Measurements from ENCODE around the gene COL25A1.
"Not testable (repeated sequence)": the region's sequence is repeated elsewhere in the genome, so short reads cannot be mapped to it uniquely, and the experiment has no call there.

Gene COL25A1

DNA sequence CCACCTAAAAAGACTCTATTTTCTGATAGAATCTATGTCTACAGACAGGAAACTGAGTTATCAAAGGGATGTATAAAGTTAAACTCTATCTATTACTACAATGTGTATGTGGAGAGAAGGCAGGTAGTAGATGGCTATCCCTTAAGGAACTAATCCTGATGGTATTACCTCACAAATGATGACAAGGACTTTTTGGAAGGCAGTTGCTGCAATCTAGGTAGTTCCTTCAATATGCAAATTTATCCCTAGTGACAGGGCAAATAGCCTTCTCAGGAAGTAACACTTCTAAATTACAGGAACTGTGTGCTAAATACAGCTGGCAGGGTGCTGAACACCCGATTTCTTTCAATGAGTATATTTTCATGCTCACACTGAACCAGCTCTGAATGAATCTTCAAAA lies 177.4 kb downstream of the COL25A1 start:
- Mint-ChIP-seq H3K27me3 (ENCODE audit: low read depth) (peaks cover 15% of the 10 kb centered on the region), H3K4me3 (no peak overlapping the region), H3K9me3 (no peaks in the 10 kb centered on the region), H3K36me3 (ENCODE audit: low read depth) (no peaks in the 10 kb centered on the region), H3K4me1 (ENCODE audit: low read depth) (no peaks in the 10 kb centered on the region), H3K27ac (no peak overlapping the region)

DNA sequence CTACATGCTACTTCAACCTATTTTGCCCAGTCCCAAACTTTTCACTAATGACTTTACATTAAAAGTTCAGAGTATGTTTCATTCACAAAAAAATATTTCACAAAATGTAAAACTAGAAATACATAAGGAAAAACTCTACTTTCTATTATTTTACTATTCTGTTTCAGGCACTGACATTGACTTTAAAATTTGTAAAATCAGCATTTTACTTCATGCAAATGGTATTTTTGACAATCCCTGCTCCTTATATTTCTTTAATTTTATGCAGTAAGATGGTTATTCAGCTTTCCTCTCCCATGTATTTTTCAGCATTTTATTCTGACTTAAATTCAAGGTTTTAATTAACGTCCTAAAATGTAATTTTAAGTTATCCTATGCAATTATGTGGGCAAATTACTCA lies 178.5 kb downstream of the COL25A1 start:
- no peaks in the 10 kb centered on the region for H3K36me3 Mint-ChIP-seq (ENCODE audit: low read depth)
- H3K4me3 Mint-ChIP-seq = no peak overlapping the region
- no peak overlapping the region for H3K27ac Mint-ChIP-seq
- no peaks in the 10 kb centered on the region for H3K9me3 Mint-ChIP-seq
- no peaks in the 10 kb centered on the region for H3K4me1 Mint-ChIP-seq (ENCODE audit: low read depth)
- H3K27me3 Mint-ChIP-seq (ENCODE audit: low read depth) = peaks cover 22% of the 10 kb centered on the region

GRCh38 chr4:109121561-109121960 lies 180.9 kb downstream of the COL25A1 start:
- no peaks in the 10 kb centered on the region for H3K4me1 Mint-ChIP-seq (ENCODE audit: low read depth)

DNA sequence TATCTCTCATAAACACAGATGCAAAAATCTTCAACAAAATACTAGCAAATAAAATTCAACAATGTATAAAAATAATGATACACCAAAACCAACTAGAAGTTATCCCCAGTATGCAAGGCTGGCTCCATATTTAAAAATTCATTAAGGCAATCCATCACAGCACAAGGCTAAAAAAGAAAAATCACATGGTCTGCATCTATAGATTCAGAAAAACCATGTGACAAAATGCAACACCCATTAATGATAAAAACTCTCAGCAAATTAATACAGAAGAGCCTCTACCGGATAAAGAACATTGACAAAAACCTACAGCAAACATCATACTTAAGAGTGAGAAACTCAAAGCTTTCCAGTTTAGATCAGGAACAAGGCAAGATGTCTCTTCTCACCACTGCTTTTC lies 182.6 kb downstream of the COL25A1 start:
- Mint-ChIP-seq H3K4me3 (no peak overlapping the region), H3K27me3 (ENCODE audit: low read depth) (peaks cover 29% of the 10 kb centered on the region), H3K9me3 (no peaks in the 10 kb centered on the region), H3K4me1 (ENCODE audit: low read depth) (no peaks in the 10 kb centered on the region), H3K27ac (no peak overlapping the region), H3K36me3 (ENCODE audit: low read depth) (no peaks in the 10 kb centered on the region)

More at GRCh38 chr4:109121561-109121960, 180.9 kb downstream of the COL25A1 start:
- Mint-ChIP-seq H3K9me3 (no peaks in the 10 kb centered on the region), H3K4me3 (no peak overlapping the region), H3K36me3 (ENCODE audit: low read depth) (no peaks in the 10 kb centered on the region), H3K27ac (no peak overlapping the region), H3K27me3 (ENCODE audit: low read depth) (peaks cover 27% of the 10 kb centered on the region)

- H3K36me3 Mint-ChIP-seq (ENCODE audit: low read depth) = no peaks in the 10 kb centered on the region
- H3K27me3 Mint-ChIP-seq (ENCODE audit: low read depth) = peaks cover 25% of the 10 kb centered on the region
- no peaks in the 10 kb centered on the region for H3K9me3 Mint-ChIP-seq
Measured at GRCh38 chr4:109118635-109119034, 183.8 kb downstream of the COL25A1 start.

GRCh38 chr4:109114501-109114900 lies 188.0 kb downstream of the COL25A1 start:
- Mint-ChIP-seq H3K27me3 (ENCODE audit: low read depth) (peaks cover 15% of the 10 kb centered on the region), H3K27ac (no peak overlapping the region), H3K36me3 (ENCODE audit: low read depth) (no peaks in the 10 kb centered on the region), H3K4me3 (no peak overlapping the region), H3K4me1 (ENCODE audit: low read depth) (no peaks in the 10 kb centered on the region), H3K9me3 (no peaks in the 10 kb centered on the region)

More at GRCh38 chr4:109118635-109119034, 183.8 kb downstream of the COL25A1 start:
- no peak overlapping the region for H3K4me3 Mint-ChIP-seq
- H3K27ac Mint-ChIP-seq = no peak overlapping the region
- no peaks in the 10 kb centered on the region for H3K4me1 Mint-ChIP-seq (ENCODE audit: low read depth)

DNA sequence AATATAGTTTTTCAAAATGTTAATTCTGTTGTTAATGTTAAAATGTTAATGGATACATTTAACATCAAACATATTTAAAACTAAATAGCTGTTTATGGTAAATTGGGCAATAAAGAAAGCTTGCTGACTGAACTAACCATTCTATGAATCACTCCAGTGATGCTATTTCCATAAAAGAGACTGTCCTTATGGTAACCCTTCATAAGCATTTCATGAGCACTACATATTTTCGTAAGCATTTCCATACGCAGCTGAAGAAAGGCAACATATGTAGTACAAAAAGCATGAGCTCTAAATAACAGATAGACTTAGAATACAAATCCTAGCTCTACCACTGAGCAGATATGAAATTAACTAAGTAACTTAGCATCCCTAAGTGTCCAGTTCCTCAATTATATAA lies 188.9 kb downstream of the COL25A1 start:
- no peak overlapping the region for H3K27ac Mint-ChIP-seq
- H3K27me3 Mint-ChIP-seq (ENCODE audit: low read depth) = peaks cover 14% of the 10 kb centered on the region
- no peaks in the 10 kb centered on the region for H3K4me1 Mint-ChIP-seq (ENCODE audit: low read depth)
- H3K9me3 Mint-ChIP-seq = no peaks in the 10 kb centered on the region
- H3K36me3 Mint-ChIP-seq (ENCODE audit: low read depth) = no peaks in the 10 kb centered on the region
- no peak overlapping the region for H3K4me3 Mint-ChIP-seq

GRCh38 chr4:109111031-109111430 lies 191.4 kb downstream of the COL25A1 start:
- Mint-ChIP-seq H3K36me3 (ENCODE audit: low read depth) (no peaks in the 10 kb centered on the region), H3K4me1 (ENCODE audit: low read depth) (no peaks in the 10 kb centered on the region), H3K27me3 (ENCODE audit: low read depth) (peaks cover 13% of the 10 kb centered on the region), H3K27ac (no peak overlapping the region), H3K4me3 (no peak overlapping the region), H3K9me3 (no peaks in the 10 kb centered on the region)

GRCh38 chr4:109108215-109108614 lies 194.2 kb downstream of the COL25A1 start:
- H3K27me3 Mint-ChIP-seq (ENCODE audit: low read depth); H3K4me3 Mint-ChIP-seq: not testable (repeated sequence)

DNA sequence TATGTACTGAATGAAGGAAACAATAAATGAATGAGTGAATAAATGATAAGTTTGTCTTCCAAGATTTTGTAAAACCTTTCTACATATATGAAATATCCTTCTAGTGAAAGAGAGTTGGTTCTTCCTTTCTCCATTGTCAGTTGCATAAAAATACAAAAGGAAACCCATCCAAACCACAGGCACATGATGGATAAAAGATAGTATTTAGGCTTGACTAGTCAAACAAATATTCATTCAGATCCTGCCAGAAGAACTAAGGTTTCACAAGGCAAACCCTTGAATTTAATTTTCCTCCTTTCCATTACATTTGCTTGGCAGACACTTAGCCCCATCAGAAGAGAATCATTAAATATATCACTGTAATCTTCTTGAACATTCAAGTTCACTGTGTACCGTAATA lies 208.4 kb downstream of the COL25A1 start:
- Mint-ChIP-seq H3K4me1 (ENCODE audit: low read depth) (no peaks in the 10 kb centered on the region), H3K9me3 (no peaks in the 10 kb centered on the region), H3K36me3 (ENCODE audit: low read depth) (no peaks in the 10 kb centered on the region), H3K27me3 (ENCODE audit: low read depth) (peaks cover 2% of the 10 kb centered on the region), H3K4me3 (no peak overlapping the region), H3K27ac (no peak overlapping the region)

More at GRCh38 chr4:109108215-109108614, 194.2 kb downstream of the COL25A1 start:
- not testable (repeated sequence) for H3K36me3 Mint-ChIP-seq (ENCODE audit: low read depth); H3K9me3 Mint-ChIP-seq; H3K27ac Mint-ChIP-seq; H3K4me1 Mint-ChIP-seq (ENCODE audit: low read depth)

- Mint-ChIP-seq H3K27me3 (ENCODE audit: low read depth) (peaks cover 10% of the 10 kb centered on the region), H3K4me1 (ENCODE audit: low read depth) (no peaks in the 10 kb centered on the region), H3K4me3 (no peak overlapping the region), H3K27ac (no peak overlapping the region), H3K36me3 (ENCODE audit: low read depth) (no peaks in the 10 kb centered on the region), H3K9me3 (no peaks in the 10 kb centered on the region)
Measured at GRCh38 chr4:109091727-109092409, 210.6 kb downstream of the COL25A1 start.

DNA sequence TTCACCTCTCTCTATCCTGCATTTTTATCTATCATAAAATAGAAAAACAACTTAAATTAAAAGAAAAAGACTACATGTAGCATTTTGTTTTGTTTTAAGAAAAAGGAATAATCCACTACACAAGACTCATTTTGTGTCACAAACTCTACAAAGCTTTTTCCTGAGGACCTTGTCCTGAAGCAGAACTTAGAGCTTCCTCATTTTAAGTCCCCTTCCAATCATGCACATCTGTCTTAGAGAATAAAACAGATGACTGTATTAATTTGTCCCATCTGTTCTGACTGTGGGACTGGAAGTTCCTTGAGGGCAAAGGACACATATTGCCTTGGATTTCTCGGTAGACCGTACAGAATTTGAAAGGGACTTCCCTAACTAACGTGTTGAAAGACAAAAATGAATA lies 218.5 kb downstream of the COL25A1 start:
- H3K27me3 Mint-ChIP-seq (ENCODE audit: low read depth) = peaks cover 20% of the 10 kb centered on the region
- H3K36me3 Mint-ChIP-seq (ENCODE audit: low read depth) = no peaks in the 10 kb centered on the region
- no peaks in the 10 kb centered on the region for H3K4me1 Mint-ChIP-seq (ENCODE audit: low read depth)
- no peak overlapping the region for H3K27ac Mint-ChIP-seq
- H3K9me3 Mint-ChIP-seq = no peaks in the 10 kb centered on the region
- no peak overlapping the region for H3K4me3 Mint-ChIP-seq

GRCh38 chr4:109079731-109080130 lies 222.7 kb downstream of the COL25A1 start:
- H3K4me3 Mint-ChIP-seq = no peak overlapping the region
- H3K27me3 Mint-ChIP-seq (ENCODE audit: low read depth) = peaks cover 6% of the 10 kb centered on the region
- no peaks in the 10 kb centered on the region for H3K4me1 Mint-ChIP-seq (ENCODE audit: low read depth)

DNA sequence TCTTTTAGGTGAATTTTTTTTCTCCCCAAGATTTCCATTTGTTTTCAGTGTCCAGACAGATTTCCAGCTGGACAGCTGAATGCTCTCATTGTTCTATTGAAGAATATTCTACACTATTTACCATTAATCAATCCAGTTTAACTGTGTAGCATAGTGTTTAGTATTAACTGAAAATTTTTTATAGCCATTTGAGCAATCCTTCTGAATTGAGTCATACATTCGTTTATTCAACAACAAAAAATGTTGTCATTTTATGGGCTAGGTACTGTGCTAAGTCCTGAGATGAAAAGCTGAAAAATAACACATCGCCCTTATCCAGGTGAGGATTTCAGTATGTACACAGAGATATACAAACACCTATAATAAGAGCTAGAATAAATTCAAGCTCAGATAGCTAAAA lies 223.3 kb downstream of the COL25A1 start:
- Mint-ChIP-seq H3K9me3 (no peaks in the 10 kb centered on the region), H3K27me3 (ENCODE audit: low read depth) (peaks cover 6% of the 10 kb centered on the region), H3K4me3 (no peak overlapping the region), H3K4me1 (ENCODE audit: low read depth) (no peaks in the 10 kb centered on the region), H3K36me3 (ENCODE audit: low read depth) (no peaks in the 10 kb centered on the region), H3K27ac (no peak overlapping the region)

More at GRCh38 chr4:109079731-109080130, 222.7 kb downstream of the COL25A1 start:
- no peaks in the 10 kb centered on the region for H3K9me3 Mint-ChIP-seq
- no peak overlapping the region for H3K27ac Mint-ChIP-seq
- H3K36me3 Mint-ChIP-seq (ENCODE audit: low read depth) = no peaks in the 10 kb centered on the region

DNA sequence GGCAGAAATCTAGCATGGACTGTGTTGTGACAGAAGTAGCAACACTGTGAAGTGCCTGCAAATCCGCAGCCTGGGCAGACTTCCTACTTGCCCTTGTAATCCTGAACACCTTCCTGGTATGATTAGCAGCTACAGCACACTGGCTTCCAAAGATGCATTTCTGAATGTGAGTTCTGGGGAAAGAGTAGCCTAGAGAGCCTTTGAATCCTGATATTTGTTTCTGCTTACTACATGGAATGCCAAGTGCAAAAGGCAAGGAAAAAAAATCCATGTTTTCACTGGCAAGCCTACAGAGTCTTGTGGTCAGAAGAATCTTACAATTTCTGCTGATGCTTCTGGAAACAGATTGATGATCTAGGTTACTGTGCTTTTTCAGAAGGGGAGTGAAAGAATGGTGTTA lies 223.7 kb downstream of the COL25A1 start:
- H3K36me3 Mint-ChIP-seq (ENCODE audit: low read depth) = no peaks in the 10 kb centered on the region
- no peaks in the 10 kb centered on the region for H3K9me3 Mint-ChIP-seq
- H3K27me3 Mint-ChIP-seq (ENCODE audit: low read depth) = peaks cover 6% of the 10 kb centered on the region
- H3K4me3 Mint-ChIP-seq = no peak overlapping the region
- no peak overlapping the region for H3K27ac Mint-ChIP-seq
- H3K4me1 Mint-ChIP-seq (ENCODE audit: low read depth) = no peaks in the 10 kb centered on the region

GRCh38 chr4:109077505-109077904 lies 225.0 kb downstream of the COL25A1 start:
- Mint-ChIP-seq H3K27ac (no peak overlapping the region), H3K4me1 (ENCODE audit: low read depth) (no peaks in the 10 kb centered on the region), H3K27me3 (ENCODE audit: low read depth) (peaks cover 6% of the 10 kb centered on the region), H3K4me3 (no peak overlapping the region), H3K9me3 (no peaks in the 10 kb centered on the region), H3K36me3 (ENCODE audit: low read depth) (no peaks in the 10 kb centered on the region)
